Adrenal gland (tissue), 12 donors: ENCODE results near the gene EMCN. TPM values are rescaled to one million over a fixed set of nuclear protein-coding genes. Genes with fewer than 3 reads are reported as not detected.

Source experiments
- DNase-seq, 7 donors: peaks; one replicate each; pipeline ENCODE4 v3.0.0-alpha.2; 2019 to 2020
- H3K27ac ChIP-seq, 5 donors: fragments of 200-600 bp; sonication (generic) in 4 of 5; 1 replicate in 3 of 5; 2 replicates in 2 of 5; pipeline versions ENCODE4 v1.5.1 to v1.8.0; 2016 to 2020; ENCODE audit warnings: mild to moderate bottlenecking in 1 of 5
- H3K27me3 ChIP-seq: fragments of 200-600 bp; 2 replicates; pipeline ENCODE4 v1.8.0; 2021
- H3K36me3 ChIP-seq, 2 donors: fragments of 200-600 bp; replicated peaks in 1 of 2; 1 replicate in 1 of 2; 2 replicates in 1 of 2; pipeline versions ENCODE4 v1.5.1 to v1.8.0; 2018 to 2022
- H3K4me1 ChIP-seq, 2 donors: fragments of 200-600 bp; replicated peaks in 1 of 2; 1 replicate in 1 of 2; 2 replicates in 1 of 2; pipeline versions ENCODE4 v1.5.1 to v1.8.0; 2018 to 2021
- H3K4me3 ChIP-seq, 4 donors: fragments of 200-600 bp; sonication (generic) in 3 of 4; one replicate each; pipeline ENCODE4 v1.5.1; 2016 to 2018
- H3K9me3 ChIP-seq, 3 donors: fragments of 200-600 bp; sonication (generic) in 1 of 3; replicated peaks in 1 of 3; 1 replicate in 2 of 3; 2 replicates in 1 of 3; pipeline versions ENCODE4 v1.5.1 to v1.8.0; 2016 to 2021
- POLR2A ChIP-seq, 2 donors: fragments of 450-650 bp; IDR thresholded peaks; one replicate each; pipeline ENCODE4 v1.6.1; 2017; ENCODE audit warnings: antibody characterized with exemption in 2 of 2, mild to moderate bottlenecking in 2 of 2, moderate library complexity in 1 of 2
- WGBS, 4 donors: extraction: QIAGEN DNeasy Blood & Tissue Kit in 2 of 4; methylation state at CpG; one replicate each; pipeline versions ENCODE4 v1.1.5 to v1.1.7; 2013 to 2017; 5-methylcytosine and 5-hydroxymethylcytosine counted together
- intact Hi-C, 2 donors: fragments of 100-400 bp; cut with DNase I; formaldehyde crosslinking; loops; one replicate each; pipeline versions ENCODE4 v1.14.1 to v1.15.0; 2022 to 2023
- polyA plus RNA-seq, 3 donors: library from polyadenylated mRNA; stranded (reverse); fragments of 200-250 nt in 2 of 3; fragments of 350-450 nt in 1 of 3; fragmentation: Illumina TruSeq in 1 of 3; extraction: RNeasy Lipid Tissue Mini Kit (QIAGEN cat#74804) in 1 of 3; gene quantifications; one replicate each; pipeline ENCODE4 v1.2.3, GENCODE V29; 2013 to 2014
- total RNA-seq, 9 donors: library from RNA; depleted of rRNA in 4 of 9; stranded (reverse); fragments of >200 nt in 4 of 9; fragments of 120-200 nt in 1 of 9; fragmentation: NEBNext Ultra II Directional in 1 of 9; extraction: Animal tissue kit (Norgen Biotek cat#: 25700) in 1 of 9; gene quantifications; one replicate each; pipeline versions ENCODE4 v1.1.0 to v1.2.4, GENCODE V29; 2013 to 2023
- TF ChIP-seq, protein P1 (sequence below), 6 experiments: fragments of 450-650 bp in 4 of 6; fragments of 200-600 bp in 2 of 6; sonication (generic) in 1 of 6; IDR thresholded peaks; 1 replicate in 5 of 6; 2 replicates in 1 of 6; pipeline versions ENCODE4 v1.5.1 to v1.8.0; 2016 to 2021; ENCODE audit warnings: antibody characterized with exemption in 6 of 6, mild to moderate bottlenecking in 2 of 6, moderate library complexity in 1 of 6
- donor health status: healthy with polysubstance abuse.
- donor health status: Bipolar disorder and iron deficiency.
- donor health status: DM: yes; HTN: yes; CAD: no.
- donor health status: DM: no; HTN: no; CAD: no.
- donor health status: DM: no; HTN: no; CAD: no.
- donor health status: DM: yes; HTN: yes; CAD: no.

EMCN gene
- total and polyA plus RNA-seq, 12 donors, result 14.6 to 86.1 (median 37.3) TPM

GRCh38 chr4:100489305-100489704, 28.5 kb downstream of the EMCN start:
- TF ChIP-seq, protein P1, sequence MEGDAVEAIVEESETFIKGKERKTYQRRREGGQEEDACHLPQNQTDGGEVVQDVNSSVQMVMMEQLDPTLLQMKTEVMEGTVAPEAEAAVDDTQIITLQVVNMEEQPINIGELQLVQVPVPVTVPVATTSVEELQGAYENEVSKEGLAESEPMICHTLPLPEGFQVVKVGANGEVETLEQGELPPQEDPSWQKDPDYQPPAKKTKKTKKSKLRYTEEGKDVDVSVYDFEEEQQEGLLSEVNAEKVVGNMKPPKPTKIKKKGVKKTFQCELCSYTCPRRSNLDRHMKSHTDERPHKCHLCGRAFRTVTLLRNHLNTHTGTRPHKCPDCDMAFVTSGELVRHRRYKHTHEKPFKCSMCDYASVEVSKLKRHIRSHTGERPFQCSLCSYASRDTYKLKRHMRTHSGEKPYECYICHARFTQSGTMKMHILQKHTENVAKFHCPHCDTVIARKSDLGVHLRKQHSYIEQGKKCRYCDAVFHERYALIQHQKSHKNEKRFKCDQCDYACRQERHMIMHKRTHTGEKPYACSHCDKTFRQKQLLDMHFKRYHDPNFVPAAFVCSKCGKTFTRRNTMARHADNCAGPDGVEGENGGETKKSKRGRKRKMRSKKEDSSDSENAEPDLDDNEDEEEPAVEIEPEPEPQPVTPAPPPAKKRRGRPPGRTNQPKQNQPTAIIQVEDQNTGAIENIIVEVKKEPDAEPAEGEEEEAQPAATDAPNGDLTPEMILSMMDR (IDR thresholded peaks at IDR 0.05), result no peak
- TF ChIP-seq POLR2A (IDR thresholded peaks at IDR 0.05), result no peak
- H3K36me3 ChIP-seq, result no peaks in the 10 kb centered on the region
- peaks cover 0 to 4% (median 0%) of the 10 kb centered on the region in 3 donors for H3K9me3 ChIP-seq
- no peaks in the 10 kb centered on the region for H3K27me3 ChIP-seq
- H3K4me1 ChIP-seq, result no peaks in the 10 kb centered on the region
- intact Hi-C loops, result no loop called here
- no peak overlapping the region for H3K27ac ChIP-seq
- no peak overlapping the region for H3K4me3 ChIP-seq
- DNase-seq, result no peak

DNA sequence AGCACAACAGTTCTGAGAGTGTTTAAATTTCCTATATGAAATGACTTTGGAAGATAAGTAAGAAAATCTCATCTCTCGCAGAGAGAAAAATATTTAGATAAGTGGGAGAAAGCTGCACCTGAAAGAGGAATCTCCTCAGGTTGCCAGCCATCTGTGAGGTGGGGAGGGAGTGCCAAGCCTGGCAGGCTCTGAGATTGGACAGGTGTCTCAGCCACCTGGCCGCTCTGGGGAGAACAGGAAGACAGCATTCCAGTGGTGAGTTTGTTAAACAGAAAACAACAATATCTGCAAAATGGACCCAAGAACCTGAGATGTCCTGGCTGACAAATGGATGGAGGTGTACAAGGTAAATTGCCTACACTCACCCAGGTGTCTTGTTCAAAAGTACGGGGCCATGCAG, 31.3 kb downstream of the EMCN start:
- intact Hi-C loops, result no loop called here
- H3K9me3 ChIP-seq, result no peaks in the 10 kb centered on the region
- no peaks in the 10 kb centered on the region for H3K36me3 ChIP-seq
- no peak for DNase-seq
- TF ChIP-seq POLR2A (IDR thresholded peaks at IDR 0.05), result no peak
- TF ChIP-seq, protein P1 (IDR thresholded peaks at IDR 0.05), result no peak
- H3K27ac ChIP-seq, result no peak overlapping the region
- no peaks in the 10 kb centered on the region for H3K27me3 ChIP-seq
- H3K4me3 ChIP-seq, result no peak overlapping the region
- no peaks in the 10 kb centered on the region for H3K4me1 ChIP-seq
- WGBS, 4 donors, result 92 to 95% (median 93%) methylated on average over 3 of the region's 3 CpGs

- TF ChIP-seq, protein P1 (IDR thresholded peaks at IDR 0.05), result no peak
- no peak for TF ChIP-seq POLR2A (IDR thresholded peaks at IDR 0.05)
- H3K4me3 ChIP-seq, result no peak overlapping the region
- 68 to 80% (median 68%) methylated on average over 2 of the region's 2 CpGs for WGBS, 4 donors
- H3K9me3 ChIP-seq, result no peaks in the 10 kb centered on the region
- DNase-seq, result no peak
- no peaks in the 10 kb centered on the region for H3K27me3 ChIP-seq
- H3K36me3 ChIP-seq, result no peaks in the 10 kb centered on the region
- H3K27ac ChIP-seq, result no peak overlapping the region
- H3K4me1 ChIP-seq, result no peaks in the 10 kb centered on the region
- intact Hi-C loops, result no loop called here
Measured at GRCh38 chr4:100483796-100484195, 34.0 kb downstream of the EMCN start.

- 46 to 57% (median 55%) methylated on average over 1 of the region's 1 CpG for WGBS, 4 donors
- H3K9me3 ChIP-seq, result no peaks in the 10 kb centered on the region
- DNase-seq, result no peak
Measured at GRCh38 chr4:100479971-100480370, 37.9 kb downstream of the EMCN start.

More at GRCh38 chr4:100479971-100480370, 37.9 kb downstream of the EMCN start:
- intact Hi-C loops, result no loop called here
- Histone ChIP-seq H3K36me3 (no peaks in the 10 kb centered on the region), H3K4me1 (no peaks in the 10 kb centered on the region), H3K27ac (no peak overlapping the region), H3K4me3 (no peak overlapping the region), H3K27me3 (no peaks in the 10 kb centered on the region)
- TF ChIP-seq, protein P1 (IDR thresholded peaks at IDR 0.05), result no peak
- no peak for TF ChIP-seq POLR2A (IDR thresholded peaks at IDR 0.05)
